Stimulated activated CD4-positive, alpha-beta T cell treated with anti-CD3 and anti-CD28 coated beads, TNF-alpha, amount 100 ng/mL, for 48 hours (primary cell): Measurements from ENCODE around the gene ITGAE.

Experiments used
- DNase-seq, 3 donors: peaks; one replicate each; pipeline ENCODE4 v3.0.0-alpha.2; 2020; ENCODE audit warnings: low read depth in 3 of 3

ITGAE gene

DNA sequence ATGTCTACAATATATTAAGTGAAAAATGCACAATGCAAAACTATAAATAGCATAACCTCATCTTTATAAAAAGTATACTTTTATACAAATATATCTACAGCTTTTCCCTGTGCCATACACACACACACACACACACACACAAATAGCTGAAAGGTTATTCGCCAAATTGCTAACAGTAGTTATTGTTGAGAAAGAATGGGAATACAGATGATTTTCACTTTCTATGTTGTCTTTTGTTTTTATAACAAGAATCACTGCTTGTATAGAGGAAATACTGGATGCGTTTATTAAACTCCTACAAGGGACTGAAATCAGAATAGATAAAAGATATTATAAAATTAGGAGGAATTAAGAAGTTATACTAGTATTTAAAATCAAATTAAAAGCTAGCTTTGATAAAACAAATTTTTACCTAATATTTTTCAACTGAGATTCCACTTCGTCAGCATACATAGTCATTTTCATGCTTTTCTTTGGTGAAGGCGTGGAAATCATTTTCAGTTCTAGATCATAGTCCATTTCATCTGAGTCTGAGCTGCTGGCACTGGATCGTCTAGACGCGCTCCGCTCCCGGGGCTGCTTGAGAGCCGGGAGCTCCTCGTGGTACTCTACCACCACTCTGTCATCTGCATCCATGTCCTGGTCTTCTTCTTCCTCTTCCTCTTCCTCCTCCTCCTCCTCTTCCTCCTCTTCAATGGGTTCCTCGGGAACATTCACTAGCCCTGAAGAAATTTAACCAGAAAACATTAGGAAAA is 17.0 kb upstream of the ITGAE start:
- DNase-seq = no peak

DNA sequence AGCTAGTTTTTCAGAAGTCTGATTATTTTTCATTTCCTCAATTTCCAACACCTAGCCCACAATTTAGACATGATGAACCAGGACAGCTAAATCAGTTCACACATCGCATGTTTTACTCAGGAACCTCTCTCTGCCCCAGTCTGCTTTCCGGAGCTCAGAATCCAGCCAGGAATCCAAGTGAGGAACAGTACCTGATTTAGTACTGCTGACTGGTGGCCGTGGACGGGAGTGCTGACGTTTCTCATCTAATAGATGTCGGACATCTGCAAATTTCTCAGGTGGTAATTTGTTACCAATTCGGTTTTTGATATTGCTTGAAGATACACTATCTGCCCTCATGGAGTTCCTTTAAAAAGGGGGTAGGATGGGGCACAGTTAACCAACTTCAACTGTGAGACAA is 14.9 kb upstream of the ITGAE start:
- DNase-seq = no peak

DNA sequence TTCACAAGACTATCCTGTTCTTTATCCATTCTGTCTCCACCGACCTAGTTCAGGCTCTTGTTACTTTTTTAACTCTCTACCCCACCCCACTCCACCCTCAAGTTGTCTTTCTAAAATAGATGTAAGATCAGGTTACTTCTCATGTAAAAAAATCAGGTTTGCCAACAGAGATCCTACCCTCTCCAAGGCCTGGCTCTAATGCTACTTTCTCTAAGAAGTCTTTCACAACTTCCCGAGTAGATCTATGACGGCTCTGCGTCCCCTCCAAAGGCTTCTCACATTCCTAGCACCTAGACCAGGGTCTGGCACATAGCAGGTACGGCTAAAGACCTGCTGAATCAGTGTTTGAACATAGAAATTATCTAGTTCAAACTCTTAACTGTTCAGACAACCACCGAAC is 14.1 kb upstream of the ITGAE start:
- DNase-seq = no peak

DNA sequence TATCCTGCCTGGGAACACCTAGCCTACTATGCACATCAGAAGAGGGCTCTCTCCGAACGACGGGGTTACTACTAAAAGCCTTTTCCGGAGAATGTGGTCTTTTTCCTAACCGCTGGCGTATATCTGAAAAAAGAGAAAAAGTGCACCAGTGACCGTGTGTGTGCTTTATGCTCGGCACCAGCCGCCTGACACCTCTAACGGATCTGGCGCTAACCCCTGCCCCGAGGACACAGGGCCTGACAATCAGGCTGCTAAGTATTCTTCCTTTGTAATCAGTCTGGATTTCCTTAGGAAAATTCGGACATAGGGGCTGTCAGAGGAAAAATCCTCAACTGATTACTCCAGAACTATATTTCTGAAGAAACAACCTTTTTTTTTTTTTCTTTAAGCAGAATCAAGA is 13.4 kb upstream of the ITGAE start:
- no peak for DNase-seq

DNA sequence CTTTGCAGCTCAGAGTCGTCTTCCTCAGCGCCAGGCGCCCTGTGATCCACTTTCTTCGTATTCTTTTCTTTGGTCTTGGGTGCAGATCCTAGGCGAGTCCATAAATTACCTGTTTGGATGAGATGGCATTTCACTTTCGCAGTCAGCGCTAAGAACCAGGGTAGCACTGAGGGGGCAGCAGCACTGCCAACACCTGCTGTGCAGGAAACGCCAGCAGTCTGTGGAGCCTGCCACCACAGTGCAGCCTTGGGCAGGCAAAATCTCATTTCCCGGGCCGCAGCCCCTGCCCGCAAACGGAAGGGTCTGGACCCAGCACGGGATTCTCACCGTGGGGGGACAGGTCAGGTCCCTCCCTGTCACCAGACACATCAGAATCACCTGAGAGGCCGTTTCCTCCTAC is 12.2 kb upstream of the ITGAE start:
- no peak for DNase-seq

DNA sequence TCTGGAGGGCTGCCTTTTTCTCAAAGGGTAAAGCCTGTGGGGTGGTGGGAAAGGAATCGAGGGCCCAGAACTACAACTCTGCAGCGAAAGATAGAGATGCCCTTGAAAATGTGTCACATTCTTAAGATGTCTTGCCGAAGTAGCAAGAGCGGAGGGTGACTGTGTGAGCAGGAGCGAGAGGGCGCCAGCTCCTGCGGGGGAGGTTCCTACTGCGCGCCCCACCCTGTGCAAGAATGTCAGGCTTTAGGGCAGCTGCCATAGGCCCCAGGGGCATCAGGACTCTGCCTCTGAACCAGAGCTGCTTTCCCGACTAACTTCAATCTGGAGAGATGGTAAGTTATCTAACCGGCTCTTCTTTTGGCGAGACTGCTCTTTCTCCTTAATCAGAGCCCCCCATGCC is 11.8 kb upstream of the ITGAE start:
- DNase-seq = no peak

DNA sequence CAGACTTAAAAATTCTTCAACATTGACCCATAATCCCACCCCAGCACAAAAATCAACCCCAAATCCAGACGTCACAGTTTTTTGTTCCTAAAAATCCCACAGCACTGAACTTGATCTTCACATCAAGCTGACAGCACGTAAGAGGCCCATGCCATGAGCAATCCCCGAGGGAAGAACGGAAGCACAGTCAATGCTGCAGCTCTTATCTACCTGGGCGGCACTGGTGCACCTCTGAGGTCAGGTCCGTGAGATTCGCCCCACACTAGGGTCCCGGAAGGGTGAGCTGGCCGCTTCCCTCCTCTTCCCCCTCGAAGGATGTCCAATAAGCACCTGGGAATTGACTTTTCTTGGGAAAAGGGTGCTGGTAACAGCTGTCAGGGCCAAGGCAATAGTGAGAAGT is 11.3 kb upstream of the ITGAE start:
- DNase-seq = no peak

DNA sequence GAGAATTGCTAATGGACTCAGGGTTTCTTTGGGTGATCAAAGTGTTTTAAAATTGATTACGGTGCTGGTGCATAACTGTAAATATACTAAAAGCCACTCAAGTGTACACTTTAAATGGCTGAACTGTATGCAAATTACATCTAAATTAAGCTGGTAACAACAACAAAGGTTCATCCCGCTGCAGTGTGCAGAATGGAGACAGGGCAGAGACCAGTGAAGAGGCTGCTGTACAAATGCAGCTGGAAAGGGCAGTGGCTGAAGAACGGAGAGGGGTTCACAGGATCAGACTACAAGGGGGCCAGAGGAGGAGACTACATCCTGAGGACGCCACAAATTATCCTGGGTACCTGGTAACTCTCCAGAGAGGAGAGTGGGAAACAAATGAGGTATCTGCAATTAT is 9.0 kb upstream of the ITGAE start:
- DNase-seq = no peak

DNA sequence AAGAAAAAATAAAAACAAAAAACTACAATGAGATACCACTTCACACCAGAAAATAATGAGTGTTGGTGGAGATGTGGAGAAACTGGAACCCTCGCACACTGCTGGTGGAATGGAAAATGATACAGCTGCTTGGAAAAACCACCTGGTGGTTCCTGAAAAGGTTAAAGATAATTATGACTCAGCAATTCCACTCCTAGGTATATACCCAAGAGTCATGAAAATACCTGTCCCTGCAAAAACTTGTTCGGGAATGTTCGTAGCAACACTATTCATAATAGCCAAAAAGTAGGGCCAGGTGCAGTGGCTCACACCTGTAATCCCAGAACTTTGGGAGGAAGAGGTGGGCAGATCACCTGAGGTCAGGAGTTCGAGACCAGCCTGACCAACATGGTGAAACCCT is 8.1 kb upstream of the ITGAE start:
- no peak for DNase-seq

DNA sequence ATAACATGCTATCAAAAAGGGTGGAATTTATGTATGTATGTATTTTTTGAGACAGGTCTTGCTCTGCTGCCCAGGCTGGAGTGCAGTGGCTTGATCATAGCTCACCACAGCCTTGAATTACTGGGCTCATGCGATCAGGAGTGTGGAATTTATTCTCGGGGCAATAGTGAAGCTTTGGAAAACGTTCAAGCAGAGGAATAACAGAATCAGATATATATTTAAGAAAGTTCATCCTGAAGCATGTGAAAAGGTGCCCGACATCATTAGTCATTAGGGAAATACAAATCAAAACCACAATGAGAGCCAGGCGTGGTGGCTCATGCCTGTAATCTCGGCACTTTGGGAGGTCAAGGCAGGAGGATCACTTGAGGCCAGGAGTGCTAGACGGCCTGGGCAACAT is 7.7 kb upstream of the ITGAE start:
- no peak for DNase-seq

DNA sequence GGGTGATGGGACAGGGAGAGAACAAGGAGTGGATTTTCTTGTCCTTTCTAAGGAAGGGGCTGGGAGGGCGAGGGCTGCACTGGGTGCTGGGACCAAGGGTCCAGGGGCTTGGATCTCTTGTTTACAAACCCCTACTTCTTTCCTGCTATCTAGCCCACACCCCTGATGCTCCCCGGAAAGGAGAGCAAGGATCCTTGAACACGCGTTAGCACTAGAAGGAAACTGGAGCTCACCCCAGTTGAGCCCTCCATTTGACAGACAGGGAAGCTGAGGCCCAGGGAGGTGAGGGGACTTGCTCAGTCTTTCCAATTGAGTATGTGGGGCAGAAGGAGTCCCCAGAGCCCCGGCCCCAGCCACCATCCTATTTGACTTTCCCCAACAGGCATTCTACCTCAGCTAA is 4.6 kb upstream of the ITGAE start:
- no peak for DNase-seq

DNA sequence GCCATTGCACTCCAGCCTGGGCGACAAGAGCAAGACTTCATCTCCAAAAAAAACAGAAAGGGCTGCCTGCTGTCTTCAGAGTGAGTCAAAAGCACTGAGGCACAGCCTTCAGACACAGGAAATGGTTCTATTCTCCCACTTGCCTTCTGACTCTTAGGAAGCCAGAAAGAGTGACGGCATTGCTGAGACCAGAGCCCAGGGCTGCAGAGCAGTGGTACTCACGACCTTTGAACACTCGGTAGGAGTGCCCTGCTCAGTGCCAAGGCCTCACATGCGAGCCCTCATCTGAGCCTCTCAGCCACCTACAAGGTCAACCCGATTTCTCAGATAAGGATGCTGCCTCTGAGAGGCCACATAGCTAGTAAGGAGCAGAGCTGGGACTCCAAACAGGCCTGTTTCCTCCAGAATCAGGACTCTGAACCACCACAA is 3.5 kb upstream of the ITGAE start:
- DNase-seq = peak in 1 of 3 donors; percentile 10

DNA sequence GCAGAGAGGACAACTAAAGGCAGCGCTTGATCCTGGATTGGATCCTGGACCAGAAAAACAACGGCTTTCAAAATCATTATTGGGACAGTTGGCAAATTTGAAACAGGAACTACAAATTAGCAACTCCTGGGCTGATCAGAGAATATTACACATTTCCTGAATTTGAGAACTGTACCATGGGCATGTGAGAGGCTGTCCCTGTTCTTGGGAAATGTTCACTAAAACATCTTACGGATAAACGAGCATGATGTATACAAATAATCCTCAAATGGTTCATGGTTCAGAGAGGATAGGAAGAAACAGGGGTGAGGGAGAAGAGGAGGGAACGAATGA is 2.3 kb upstream of the ITGAE start:
- DNase-seq = no peak

DNA sequence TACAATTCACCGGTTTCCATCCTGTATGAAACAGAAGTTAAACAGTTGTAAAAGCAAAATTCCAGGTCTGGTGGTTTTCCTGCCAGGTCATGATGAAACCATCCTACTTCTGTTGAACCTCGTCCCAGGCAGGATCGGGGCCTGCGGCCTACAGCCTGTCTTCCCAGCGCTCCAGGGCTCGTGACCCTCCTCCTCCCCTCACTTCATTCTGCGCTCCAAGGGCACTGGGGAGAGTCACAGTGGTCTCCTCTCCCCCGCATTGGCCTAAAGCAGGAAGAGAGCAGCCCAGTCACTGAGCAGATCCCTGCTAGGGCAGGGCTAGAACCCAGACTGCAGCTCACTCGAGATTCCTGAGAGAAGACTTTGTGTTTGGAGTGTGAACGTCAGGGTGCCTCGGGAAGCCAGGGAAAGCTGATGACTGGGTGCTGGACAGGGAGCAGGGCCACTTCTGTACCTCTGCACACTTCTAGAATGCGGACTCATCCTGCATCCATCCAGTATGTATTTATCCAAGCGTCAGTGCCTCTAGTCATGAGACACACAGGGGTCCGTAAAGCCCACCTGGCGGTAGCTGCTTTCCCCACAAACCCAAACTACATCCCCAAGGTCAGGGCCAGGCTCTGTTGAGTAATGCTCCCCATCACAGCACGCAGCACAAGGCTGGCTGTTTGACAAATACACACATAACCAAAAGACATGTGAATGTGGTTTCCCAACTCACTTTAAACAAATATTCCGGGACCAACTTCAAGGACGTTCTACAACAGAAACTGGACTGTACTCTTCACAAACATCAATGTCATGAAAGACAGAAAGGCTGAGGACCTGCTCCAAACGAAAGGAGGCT is 1.7 kb upstream of the ITGAE start:
- no peak for DNase-seq

DNA sequence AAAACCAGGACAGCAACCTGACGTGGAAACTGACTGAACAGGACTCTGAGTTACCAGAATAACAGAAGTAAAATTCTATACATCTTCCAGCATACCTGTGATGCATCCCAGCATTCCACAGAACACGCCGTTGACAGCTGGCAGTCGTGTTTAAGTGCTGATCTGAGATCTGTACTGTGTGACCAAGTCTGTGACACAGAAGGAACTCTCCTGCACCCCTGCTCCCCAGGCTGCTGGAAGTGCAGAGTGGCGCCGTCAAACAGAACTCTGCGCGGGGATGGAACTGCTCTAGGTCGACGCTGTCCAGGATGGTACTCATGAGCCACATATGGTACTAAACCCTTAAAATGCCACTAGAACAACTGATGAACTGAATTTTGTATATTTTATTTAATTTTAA is 804 bp upstream of the ITGAE start:
- no peak for DNase-seq

DNA sequence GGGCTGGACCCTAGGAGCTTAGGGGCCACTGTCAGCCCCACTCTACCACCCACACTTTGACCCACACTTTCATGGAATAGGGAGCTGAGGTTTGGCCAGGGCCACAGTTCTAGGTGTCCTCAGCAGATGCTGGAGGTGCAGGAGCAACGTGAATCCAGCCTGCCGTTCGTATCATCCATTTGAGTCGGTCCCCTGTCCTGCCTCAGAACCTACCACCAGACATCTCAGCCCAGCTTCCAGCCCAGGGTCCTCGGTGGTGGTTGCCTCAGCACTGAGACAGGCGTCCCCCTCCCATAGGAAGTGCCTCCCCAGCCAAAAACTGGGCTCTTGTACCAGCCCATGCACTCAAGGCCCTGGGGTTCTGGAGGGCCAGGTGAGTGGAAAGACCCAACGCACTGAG is 359 bp upstream of the ITGAE start:
- DNase-seq = no peak

DNA sequence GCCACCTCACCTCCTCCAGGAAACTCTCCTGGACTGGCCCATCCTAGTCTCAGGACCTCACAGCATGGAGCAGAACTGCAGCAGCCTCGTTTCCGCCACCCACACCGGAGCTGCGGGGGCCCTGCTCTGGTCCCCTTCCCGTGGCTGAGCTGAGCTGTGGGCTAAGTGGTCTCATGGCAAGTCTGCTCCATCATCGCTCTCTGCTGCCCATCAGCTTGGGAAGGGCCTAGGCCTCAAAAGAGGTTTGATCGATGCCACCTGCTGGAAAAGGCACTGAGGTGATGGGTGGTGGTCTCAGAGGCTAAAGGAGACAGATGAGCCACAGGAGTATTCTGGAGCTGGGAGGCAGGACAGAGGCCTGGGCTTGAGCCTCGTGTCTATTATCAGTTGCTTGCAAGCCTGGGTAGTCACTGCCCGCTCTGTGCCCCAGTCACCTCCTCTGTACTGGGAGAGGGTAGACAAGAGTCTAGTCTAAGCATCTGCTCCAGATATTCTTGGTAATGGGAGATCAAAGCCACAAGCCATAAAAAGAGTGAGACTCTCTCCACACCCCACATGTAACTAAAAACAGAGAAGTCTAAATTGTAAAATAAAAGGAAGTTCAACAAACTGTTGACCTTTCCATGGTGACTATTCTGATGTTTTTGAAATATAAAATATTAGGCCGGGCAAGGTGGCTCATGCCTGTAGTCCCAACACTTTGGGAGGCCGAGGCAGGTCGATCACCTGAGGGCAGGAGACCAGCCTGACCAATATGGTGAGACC is 1.6 kb downstream of the ITGAE start:
- no peak for DNase-seq

DNA sequence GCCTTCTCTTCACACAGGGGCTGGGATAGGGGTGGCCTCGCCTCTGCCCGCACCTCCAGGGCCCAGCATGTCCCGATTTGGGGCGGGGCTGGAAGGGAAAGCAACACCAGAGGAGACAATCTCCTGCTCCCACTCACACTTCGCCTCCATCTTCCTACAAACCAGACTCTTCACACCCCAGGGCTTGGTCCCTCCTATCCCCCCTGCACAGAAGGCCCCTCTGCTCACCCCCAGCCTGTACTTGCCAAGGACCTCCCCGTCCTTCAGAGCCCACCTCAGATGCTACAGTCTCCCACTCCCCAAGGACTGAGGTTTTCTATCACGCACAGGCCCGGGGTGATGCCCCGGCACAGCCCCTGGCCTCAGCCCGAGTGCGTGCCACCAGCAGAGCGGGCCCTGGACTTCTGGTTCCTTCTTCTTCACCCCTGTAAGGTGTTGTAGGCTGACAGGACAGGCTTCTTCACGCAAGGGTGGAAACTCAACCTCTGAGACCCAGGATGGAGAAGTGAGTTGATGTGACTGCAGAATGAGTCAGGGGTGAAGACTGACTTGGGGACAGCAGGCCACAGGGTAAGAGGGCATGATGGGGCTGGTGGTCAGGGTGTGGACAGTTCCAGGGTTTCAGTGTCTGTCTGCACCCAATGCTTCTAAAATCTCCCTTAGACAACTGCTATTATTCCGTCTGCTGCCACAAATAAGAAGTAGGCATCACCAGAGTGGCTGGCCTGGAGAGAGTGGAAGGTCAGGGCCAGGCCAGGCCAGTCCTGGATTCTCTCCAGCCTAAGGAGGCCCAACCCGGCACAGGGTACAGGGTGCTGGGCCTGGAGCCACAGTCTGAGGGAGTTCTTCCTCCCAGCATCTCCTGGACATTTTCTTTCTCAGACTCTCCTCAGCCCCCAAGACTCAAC is 2.5 kb downstream of the ITGAE start:
- no peak for DNase-seq

DNA sequence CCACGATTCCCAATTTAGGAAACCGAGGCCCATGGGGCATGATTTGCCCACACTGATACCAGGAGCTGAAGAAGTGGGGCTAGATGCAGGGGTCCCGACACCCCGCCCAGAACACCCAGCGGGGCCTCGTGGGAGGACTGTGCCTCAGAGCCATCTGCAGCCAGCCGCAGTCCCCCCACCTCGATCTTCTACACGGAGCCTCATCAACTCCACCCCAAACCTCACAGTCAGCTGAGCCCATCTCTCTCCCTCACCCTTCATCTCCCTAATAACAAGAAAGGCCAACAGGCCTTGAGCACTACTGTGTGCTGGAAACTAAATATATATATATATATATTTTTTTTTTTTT is 4.2 kb downstream of the ITGAE start:
- no peak for DNase-seq

DNA sequence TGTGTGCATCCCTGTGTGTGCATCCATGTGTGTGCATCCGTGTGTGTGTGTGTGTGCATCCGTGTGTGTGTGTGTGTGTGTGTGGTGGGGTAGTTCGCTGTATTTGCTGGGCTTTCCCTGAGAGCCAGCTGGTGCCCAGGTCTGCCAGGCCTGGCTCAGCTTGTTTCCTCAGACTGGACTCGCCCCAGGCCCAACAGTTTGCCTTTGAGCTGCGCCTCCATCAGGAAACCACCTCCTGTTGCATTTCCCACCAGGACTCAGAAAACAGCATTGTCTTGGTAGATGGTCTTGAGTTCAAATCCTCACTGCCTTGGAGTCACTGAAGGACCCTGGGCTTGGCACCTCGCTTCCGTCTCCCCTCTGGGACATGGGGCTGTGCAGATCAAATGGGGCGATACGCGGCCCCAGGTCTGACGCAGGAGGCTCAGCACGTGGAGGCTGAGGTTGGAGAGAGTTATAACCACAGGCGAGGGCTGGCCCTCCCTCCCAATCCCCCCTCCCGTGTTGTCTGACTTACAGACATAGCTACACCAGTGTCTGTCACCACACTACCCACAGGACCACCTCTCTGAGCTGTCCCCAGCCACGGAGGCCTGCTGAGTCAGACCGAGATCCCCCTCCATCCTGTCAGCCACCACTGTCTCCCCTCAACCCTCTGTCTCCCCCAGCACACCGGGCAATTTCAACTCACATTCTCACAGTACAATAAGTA is 4.7 kb downstream of the ITGAE start:
- peak; percentile 55 to 62 (median 58) for DNase-seq
